Astrocyte of the spinal cord (primary cell): Measurements from ENCODE around the gene RPL35.

Source experiments
- DNase-seq: peaks from one replicate; pipeline ENCODE4 v3.0.0; 2011; ENCODE audit warnings: low read depth, low spot score
- H3K4me3 ChIP-seq: 2 replicates; pipeline ENCODE4 v1.5.1; 2011; ENCODE audit warnings: low read depth, mild to moderate bottlenecking, low read length, moderate library complexity
- in situ Hi-C: cut with HindIII; loops from 2 replicates; pipeline ENCODE4 v1.10.0; 2017; ENCODE audit warnings: low sequenced_read_pairs
- TF ChIP-seq, protein P1 (sequence below): IDR thresholded peaks from 2 replicates; pipeline ENCODE4 v1.5.1; 2012; ENCODE audit warnings: low read depth, mild to moderate bottlenecking, low read length, inconsistent platforms

Gene RPL35

DNA sequence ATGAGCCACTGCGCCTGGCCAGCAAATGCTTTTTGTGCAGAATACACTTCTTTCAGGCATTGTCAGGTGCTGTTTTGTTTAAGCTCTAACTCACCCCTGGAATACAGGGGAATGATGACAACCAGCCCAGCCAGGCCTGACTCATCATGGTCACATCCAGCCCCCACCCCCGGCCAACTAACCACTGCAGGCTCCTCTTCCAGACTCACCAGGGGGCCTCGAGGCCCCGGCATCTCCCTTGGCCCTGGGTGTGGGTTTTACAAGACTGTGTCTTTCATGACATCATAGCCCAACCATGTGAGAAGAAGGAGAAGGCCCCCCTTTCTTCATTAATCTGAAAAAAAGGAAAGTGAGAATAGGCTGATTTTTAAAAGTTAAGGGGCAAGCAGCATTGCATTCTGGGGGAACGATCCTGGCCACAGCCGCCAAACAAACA lies 49.3 kb downstream of the RPL35 start:
- in situ Hi-C loops = no loop called here
- H3K4me3 ChIP-seq = no peak overlapping the region
- TF ChIP-seq, protein P1, sequence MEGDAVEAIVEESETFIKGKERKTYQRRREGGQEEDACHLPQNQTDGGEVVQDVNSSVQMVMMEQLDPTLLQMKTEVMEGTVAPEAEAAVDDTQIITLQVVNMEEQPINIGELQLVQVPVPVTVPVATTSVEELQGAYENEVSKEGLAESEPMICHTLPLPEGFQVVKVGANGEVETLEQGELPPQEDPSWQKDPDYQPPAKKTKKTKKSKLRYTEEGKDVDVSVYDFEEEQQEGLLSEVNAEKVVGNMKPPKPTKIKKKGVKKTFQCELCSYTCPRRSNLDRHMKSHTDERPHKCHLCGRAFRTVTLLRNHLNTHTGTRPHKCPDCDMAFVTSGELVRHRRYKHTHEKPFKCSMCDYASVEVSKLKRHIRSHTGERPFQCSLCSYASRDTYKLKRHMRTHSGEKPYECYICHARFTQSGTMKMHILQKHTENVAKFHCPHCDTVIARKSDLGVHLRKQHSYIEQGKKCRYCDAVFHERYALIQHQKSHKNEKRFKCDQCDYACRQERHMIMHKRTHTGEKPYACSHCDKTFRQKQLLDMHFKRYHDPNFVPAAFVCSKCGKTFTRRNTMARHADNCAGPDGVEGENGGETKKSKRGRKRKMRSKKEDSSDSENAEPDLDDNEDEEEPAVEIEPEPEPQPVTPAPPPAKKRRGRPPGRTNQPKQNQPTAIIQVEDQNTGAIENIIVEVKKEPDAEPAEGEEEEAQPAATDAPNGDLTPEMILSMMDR = no peak
- peak; percentile 100 for DNase-seq

DNA sequence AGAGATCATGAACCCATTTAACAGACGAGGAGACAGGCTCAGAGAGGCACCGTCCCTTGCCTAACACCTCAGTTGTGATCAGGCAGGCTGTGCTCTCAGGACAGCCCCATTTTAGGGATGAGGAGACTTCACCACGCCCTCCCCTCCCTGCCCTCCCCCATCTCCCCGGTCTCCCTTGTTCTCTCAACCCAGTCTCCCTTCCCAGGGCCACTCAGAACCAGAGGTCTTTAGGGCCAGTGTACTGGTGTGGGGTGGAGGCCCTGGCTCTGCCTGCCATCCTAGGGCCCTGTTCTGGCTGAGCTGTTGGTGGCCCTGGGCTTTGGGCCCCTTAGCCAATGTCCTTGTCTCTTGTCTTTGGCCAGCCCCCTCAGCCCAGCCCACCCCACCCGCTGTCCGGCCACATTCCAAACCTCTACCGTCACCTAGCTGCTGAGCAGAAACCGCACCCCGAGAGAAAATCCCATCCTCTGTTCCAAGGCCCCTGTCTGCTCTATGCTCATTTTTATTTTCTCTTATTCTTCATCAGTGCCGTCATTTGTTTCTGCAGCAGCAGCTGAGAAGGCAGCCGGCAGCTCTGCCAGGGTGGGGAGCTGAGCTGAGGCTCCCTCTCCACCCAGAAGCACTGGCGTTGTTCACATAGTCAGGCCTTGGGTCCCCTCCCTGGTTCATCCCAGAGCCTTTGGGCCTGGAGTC lies 50.9 kb downstream of the RPL35 start:
- peak; percentile 97 for DNase-seq
- in situ Hi-C loops = no loop called here
- no peak overlapping the region for H3K4me3 ChIP-seq
- TF ChIP-seq, protein P1 = no peak

DNA sequence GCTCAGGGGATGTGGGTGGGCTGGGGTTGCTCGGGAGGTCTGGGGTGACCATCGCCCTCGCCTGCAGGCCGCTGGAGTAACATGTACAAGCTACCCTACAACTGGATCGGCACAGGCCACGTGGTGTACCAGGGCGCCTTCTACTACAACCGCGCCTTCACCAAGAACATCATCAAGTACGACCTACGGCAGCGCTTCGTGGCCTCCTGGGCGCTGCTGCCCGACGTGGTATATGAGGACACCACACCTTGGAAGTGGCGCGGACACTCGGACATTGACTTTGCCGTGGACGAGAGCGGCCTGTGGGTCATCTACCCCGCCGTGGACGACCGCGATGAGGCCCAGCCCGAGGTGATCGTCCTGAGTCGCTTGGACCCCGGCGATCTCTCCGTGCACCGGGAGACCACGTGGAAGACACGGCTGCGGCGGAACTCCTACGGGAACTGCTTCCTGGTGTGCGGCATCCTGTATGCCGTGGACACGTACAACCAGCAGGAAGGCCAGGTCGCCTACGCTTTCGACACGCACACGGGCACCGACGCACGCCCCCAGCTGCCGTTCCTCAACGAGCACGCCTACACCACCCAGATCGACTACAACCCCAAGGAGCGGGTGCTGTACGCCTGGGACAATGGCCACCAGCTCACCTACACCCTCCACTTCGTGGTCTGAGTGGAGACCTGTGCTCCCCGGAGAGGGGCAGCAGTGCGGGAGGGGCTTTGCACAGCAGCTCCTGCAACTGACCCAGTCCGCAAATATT lies 51.8 kb downstream of the RPL35 start:
- in situ Hi-C loops = no loop called here

GRCh38 chr9:124809211-124809610 lies 52.5 kb downstream of the RPL35 start:
- TF ChIP-seq, protein P1 = no peak
- no peak overlapping the region for H3K4me3 ChIP-seq
- in situ Hi-C loops = no loop called here
- DNase-seq = no peak

More for the DNA sequence above, 51.8 kb downstream of the RPL35 start:
- H3K4me3 ChIP-seq = no peak overlapping the region
- TF ChIP-seq, protein P1 = no peak
- no peak for DNase-seq

- no peak for DNase-seq
- TF ChIP-seq, protein P1 = no peak
- in situ Hi-C loops = no loop called here
- H3K4me3 ChIP-seq = no peak overlapping the region
These were observed 53.4 kb downstream of the RPL35 start for GRCh38 chr9:124808246-124808956.
